Measurements from ENCODE around the gene CADM2.

CADM2 gene

GRCh38 chr3:86037916-86038315 lies 1079.1 kb downstream of the CADM2 start:
- TF ChIP-seq CTCF (IDR thresholded peaks at IDR 0.05), result no peak
- TF ChIP-seq ZFX (IDR thresholded peaks at IDR 0.05; ENCODE audit: borderline replicate concordance), result no peak
- no peak overlapping the region for H3K27ac ChIP-seq

GRCh38 chr3:86046436-86047136 lies 1087.8 kb downstream of the CADM2 start:
- TF ChIP-seq CTCF (IDR thresholded peaks at IDR 0.05) (no peak), ZFX (IDR thresholded peaks at IDR 0.05; ENCODE audit: borderline replicate concordance) (no peak)

GRCh38 chr3:86047161-86047560 lies 1088.4 kb downstream of the CADM2 start:
- TF ChIP-seq ZFX (IDR thresholded peaks at IDR 0.05; ENCODE audit: borderline replicate concordance) (no peak), CTCF (IDR thresholded peaks at IDR 0.05) (no peak)
- no peak overlapping the region for H3K27ac ChIP-seq

More at GRCh38 chr3:86046436-86047136, 1087.8 kb downstream of the CADM2 start:
- no peak overlapping the region for H3K27ac ChIP-seq

GRCh38 chr3:86051058-86051457 lies 1092.3 kb downstream of the CADM2 start:
- H3K27ac ChIP-seq, result no peak overlapping the region
- no peak for TF ChIP-seq CTCF (IDR thresholded peaks at IDR 0.05)
- TF ChIP-seq ZFX (IDR thresholded peaks at IDR 0.05; ENCODE audit: borderline replicate concordance), result no peak

- no peak overlapping the region for H3K27ac ChIP-seq
- no peak for TF ChIP-seq CTCF (IDR thresholded peaks at IDR 0.05)
- TF ChIP-seq ZFX (IDR thresholded peaks at IDR 0.05; ENCODE audit: borderline replicate concordance), result no peak
Observed at GRCh38 chr3:86056032-86056431, 1097.2 kb downstream of the CADM2 start.

- H3K27ac ChIP-seq, result no peak overlapping the region
- no peak for TF ChIP-seq ZFX (IDR thresholded peaks at IDR 0.05; ENCODE audit: borderline replicate concordance)
- TF ChIP-seq CTCF (IDR thresholded peaks at IDR 0.05), result no peak
Observed at GRCh38 chr3:86056962-86057361, 1098.2 kb downstream of the CADM2 start.

GRCh38 chr3:86073799-86074198 lies 1115.0 kb downstream of the CADM2 start:
- TF ChIP-seq ZFX (IDR thresholded peaks at IDR 0.05; ENCODE audit: borderline replicate concordance) (no peak), CTCF (IDR thresholded peaks at IDR 0.05) (no peak)
- no peak overlapping the region for H3K27ac ChIP-seq
